HG03521 (cell line): ENCODE data around the gene GSN.

ENCODE experiments used
- ATAC-seq: cut with Tn5 transposase; IDR thresholded peaks from one replicate; pipeline ENCODE4 v1.9.1; 2021; ENCODE audit warnings: mild to moderate bottlenecking, moderate library complexity; ENCODE audit not compliant: unreplicated experiment

Gene GSN

GRCh38 chr9:121242959-121243346, 25.0 kb upstream of the GSN start:
- ATAC-seq = no peak

- no peak for ATAC-seq
Measured at GRCh38 chr9:121246821-121247561, 21.0 kb upstream of the GSN start.

- ATAC-seq = no peak
Measured at GRCh38 chr9:121249563-121249962, 18.4 kb upstream of the GSN start.

DNA sequence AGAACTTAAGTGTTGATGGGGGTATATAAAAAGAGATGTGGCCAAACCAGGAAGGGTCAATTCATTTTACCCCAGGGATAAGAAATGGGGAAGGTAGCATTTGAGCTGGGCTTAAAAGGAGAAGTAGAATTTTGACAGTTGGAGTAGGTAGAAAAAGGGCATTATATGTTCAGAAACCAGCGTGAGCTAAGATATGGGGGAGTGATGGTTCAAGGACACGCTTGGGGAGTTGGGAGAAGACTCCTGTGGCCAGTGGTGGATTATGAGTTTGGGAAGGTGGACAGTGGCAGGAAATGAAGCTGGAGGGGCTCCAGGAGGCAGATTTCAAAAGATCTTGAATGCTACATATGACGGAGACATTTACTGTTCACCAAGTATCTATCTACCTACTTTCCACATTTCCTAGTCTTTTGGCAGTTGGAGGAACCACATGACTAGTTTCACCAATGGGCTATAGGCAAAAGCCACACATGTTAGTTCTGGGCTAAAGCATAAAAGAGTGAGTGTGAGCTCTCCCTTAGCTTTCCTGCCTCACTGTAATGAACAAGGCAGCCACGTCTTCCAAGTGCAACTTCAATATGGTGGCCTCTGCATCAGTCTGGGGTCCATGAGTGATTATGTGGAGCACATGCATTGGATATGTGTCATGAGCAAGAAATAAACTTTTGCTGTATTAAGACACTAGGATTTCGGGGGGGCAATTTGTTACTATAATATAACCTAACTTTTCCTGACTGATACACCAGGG, 15.7 kb upstream of the GSN start:
- no peak for ATAC-seq

DNA sequence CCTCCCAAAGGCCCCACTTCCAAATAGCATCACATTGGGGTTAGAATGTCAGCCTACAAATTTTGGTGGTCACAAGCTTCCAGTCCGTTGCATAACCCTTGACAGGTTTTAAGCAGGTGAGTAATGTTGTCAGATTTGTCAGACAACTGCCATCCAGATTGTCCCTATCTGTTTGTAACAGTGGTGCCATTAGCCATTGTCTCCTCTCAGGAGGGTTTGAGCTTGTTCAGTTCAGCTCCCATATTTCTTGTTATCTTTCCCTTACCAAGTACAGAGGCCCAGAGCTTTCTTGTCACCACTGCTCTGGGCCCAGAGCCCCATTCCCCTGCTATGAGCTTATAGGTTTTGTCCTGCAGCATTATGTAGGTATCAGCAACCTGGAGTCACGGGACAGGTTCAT, 14.8 kb upstream of the GSN start:
- ATAC-seq = no peak

DNA sequence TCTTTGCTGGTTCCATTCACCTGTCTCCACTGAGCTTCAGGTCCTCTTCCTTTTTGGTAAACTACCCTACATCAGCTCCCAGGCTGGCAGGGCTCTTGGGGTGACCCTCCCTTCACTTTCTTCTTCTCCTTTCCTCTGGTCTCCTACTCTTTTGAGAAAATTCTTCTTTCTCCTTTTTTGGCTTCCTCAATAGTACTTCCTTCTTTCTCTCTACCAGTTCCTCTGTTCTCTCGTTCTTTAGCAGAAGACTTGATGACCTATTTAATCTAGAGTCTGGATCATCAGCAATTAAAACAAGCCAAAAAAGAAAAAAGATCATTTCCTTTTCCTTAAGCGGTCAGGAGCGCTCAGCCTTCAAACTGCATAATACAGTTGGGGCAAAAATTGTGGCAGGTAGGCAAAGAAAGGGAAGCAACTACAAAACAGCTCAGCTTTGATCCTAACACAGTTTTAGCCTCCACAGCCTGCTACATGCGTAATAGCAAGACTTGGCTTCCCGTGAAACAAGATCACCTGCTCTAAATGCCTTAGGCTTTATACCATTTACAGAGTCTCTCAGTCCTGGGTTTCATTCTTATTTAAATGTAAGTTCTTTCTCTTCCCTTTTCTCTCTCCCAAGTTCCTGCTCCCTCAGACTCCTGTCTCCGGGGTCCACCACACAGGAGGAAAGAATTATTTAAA, 14.0 kb upstream of the GSN start:
- ATAC-seq = no peak

- no peak for ATAC-seq
Measured at GRCh38 chr9:121259498-121259897, 8.5 kb upstream of the GSN start.

GRCh38 chr9:121259935-121260334, 8.0 kb upstream of the GSN start:
- no peak for ATAC-seq

DNA sequence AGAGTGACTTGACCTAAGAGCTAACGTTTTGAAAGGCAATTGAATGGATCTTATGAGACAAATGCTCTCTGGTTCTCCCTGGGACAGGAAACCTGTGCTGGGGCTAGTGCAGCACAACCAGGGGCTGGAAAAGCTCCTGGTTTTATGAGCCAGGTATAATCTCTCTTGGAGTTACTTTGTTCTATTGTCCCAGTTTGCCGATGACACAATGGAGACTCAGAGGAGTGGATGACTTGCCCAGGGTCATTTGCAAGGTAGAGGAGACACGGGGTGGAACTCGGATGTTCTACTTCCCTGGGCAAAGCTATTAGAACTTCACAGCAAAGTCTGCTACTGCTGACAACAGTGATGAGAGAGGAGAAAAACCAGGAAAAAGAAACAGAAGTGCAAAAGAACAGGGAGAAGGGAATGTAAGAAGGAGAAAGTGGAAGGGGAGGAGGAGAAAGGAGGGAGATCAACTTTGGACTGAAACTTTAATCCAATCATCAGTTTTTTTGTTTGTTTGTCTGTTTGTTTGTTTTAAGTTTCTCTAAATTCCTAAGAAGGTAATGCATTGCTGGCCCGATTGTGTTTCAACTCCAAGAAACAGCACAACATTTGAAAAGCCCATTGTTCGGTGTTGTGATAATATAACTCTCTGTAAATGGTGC, 7.4 kb upstream of the GSN start:
- no peak for ATAC-seq

DNA sequence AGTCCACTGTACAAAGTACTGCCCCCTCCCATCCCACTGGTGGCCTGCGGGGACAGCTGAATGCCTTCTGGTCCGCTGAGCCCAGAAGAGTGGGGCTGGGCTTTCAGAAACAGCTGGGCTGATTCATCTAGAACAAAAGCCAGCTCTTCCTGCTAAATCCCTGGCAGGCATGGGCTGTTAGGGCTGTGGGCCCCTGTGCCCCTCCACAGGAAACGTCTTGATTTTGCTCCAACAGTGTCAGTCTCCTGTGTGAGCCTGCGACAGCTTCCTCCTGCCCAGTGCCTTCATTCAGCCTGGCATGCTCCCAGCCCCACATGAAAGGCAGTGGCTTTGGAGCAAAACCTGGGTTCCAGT, 6.9 kb upstream of the GSN start:
- no peak for ATAC-seq

DNA sequence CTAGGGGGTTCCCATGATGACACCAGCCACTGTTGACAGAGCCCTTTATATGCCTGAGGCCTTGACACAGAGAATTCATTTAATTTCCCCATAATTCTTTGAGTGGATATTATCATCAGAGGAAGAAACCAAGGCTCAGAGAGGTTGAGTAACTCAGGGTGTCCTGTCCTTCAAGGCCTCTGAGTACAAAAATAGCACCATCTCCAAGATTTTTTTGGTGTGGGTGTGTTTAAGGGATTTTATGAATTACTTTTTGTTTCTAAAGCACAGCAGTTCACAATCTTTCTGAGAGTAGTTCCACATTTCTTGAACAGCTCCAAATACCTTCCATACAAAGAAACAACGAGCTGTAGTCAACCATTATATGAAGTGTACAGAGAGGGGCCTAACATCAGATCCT, 6.2 kb upstream of the GSN start:
- no peak for ATAC-seq

GRCh38 chr9:121262423-121262822, 5.5 kb upstream of the GSN start:
- no peak for ATAC-seq

DNA sequence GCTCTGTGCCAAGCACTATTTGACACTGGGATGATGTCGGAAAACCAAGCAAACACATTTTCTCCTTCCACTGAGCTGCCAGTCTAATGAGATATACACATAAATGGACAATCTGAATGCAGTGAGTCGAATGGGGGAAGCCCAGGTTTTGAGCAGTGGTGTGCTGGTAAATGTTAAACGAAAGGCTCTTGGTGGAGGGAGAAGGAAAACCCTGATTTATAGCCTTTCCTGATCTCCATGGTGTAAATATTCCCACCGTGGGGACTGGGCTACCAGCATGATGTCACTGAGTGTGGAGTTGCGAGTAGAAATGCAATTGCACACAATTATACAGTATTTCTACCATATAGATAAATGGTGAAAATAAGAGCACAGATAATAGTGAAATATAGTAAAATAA, 5.0 kb upstream of the GSN start:
- no peak for ATAC-seq

- ATAC-seq = no peak
Measured at GRCh38 chr9:121266356-121266755, 1.6 kb upstream of the GSN start.

- no peak for ATAC-seq
Measured at GRCh38 chr9:121266906-121267650, 884 bp upstream of the GSN start.

- no peak for ATAC-seq
Measured at GRCh38 chr9:121268598-121268850, 562 bp downstream of the GSN start.

GRCh38 chr9:121268851-121269641, 1.1 kb downstream of the GSN start:
- ATAC-seq = no peak

- no peak for ATAC-seq
Measured at GRCh38 chr9:121269642-121270254, 1.8 kb downstream of the GSN start.

- ATAC-seq = no peak
Measured at GRCh38 chr9:121271368-121272341, 3.7 kb downstream of the GSN start.
